Heart left ventricle (tissue), 13 donors: ENCODE results near the gene ACOT13.
"Not testable (repeated sequence)": the region's sequence is repeated elsewhere in the genome, so short reads cannot be mapped to it uniquely, and the experiment has no call there.

ENCODE experiments used
- POLR2A ChIP-seq, 2 donors: fragments of 450-650 bp; IDR thresholded peaks; one replicate each; pipeline ENCODE4 v1.6.1; 2017; ENCODE audit warnings: antibody characterized with exemption in 2 of 2, mild to moderate bottlenecking in 2 of 2, moderate library complexity in 2 of 2
- TF ChIP-seq, protein P1 (sequence below), 12 donors: fragments of 200-600 bp; sonication (generic) in 4 of 12; IDR thresholded peaks; one replicate each; pipeline versions ENCODE4 v1.5.0 to v1.8.0; 2018 to 2022; ENCODE audit warnings: antibody characterized with exemption in 12 of 12, mild to moderate bottlenecking in 5 of 12
- donor health status: ischemic (EF 13 %, LVEDD 7.1; RV severe dilation, severe dysfunction).
- donor health status: DM: no; HTN: yes; CAD: no.
- donor health status: DM: no; HTN: no; CAD: no.
- donor health status: ischemic (EF 25% LVEDD 6.9; RV normal size, moderate dysfunction).
- donor health status: ischemic (EF 25% LVEDD 5.7; RV mildly dilated, moderate dysfunction).
- donor health status: ischemic (EF 35%, LVEDD 5.7; RV mildly dilated, moderate dysfunction).
- donor health status: nonischemic (EF 11% LVEDD 7.7; RV severe dilation, severe dysfunction).
- donor health status: DM: yes; HTN: yes; CAD: no.
- donor health status: PGD.
- donor health status: ischemic (EF 29% LVEDD 5.4; RV normal size, mild dysfunction).
- donor health status: nonischemic (EF 23%, LVEDD 6.1; RV moderate dilation, normal function).

DNA sequence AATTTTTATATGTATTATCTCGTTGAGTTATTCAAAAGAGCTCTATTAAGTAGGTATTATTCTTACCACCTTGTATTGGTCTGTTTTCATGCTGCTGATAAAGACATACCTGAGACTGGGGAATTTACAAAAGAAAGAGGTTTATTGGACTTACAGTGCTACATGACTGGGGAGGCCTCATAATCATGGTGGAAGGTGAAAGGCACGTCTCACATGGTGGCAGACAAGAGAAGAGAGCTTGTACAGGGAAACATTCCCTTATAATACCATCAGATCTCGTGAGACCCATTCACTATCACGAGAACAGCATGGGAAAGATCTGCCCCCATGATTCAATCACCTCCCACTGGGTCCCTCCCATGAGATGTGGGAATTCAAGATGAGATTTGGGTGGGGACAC is 87.5 kb downstream of the ACOT13 start:
- TF ChIP-seq, protein P1, sequence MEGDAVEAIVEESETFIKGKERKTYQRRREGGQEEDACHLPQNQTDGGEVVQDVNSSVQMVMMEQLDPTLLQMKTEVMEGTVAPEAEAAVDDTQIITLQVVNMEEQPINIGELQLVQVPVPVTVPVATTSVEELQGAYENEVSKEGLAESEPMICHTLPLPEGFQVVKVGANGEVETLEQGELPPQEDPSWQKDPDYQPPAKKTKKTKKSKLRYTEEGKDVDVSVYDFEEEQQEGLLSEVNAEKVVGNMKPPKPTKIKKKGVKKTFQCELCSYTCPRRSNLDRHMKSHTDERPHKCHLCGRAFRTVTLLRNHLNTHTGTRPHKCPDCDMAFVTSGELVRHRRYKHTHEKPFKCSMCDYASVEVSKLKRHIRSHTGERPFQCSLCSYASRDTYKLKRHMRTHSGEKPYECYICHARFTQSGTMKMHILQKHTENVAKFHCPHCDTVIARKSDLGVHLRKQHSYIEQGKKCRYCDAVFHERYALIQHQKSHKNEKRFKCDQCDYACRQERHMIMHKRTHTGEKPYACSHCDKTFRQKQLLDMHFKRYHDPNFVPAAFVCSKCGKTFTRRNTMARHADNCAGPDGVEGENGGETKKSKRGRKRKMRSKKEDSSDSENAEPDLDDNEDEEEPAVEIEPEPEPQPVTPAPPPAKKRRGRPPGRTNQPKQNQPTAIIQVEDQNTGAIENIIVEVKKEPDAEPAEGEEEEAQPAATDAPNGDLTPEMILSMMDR (IDR thresholded peaks at IDR 0.05), result not testable (repeated sequence)
- not testable (repeated sequence) for TF ChIP-seq POLR2A (IDR thresholded peaks at IDR 0.05)
